ENCODE measurements around the gene ZBTB32. TPM values are rescaled to one million over a fixed set of nuclear protein-coding genes. Genes with fewer than 3 reads are reported as not detected.

The ZBTB32 gene
- total and polyA plus RNA-seq, 2 of the 8 experiments (the other 6 are each of a cell fraction or from before 2014, with no cell fraction given): 0.11 to 0.50 TPM

DNA sequence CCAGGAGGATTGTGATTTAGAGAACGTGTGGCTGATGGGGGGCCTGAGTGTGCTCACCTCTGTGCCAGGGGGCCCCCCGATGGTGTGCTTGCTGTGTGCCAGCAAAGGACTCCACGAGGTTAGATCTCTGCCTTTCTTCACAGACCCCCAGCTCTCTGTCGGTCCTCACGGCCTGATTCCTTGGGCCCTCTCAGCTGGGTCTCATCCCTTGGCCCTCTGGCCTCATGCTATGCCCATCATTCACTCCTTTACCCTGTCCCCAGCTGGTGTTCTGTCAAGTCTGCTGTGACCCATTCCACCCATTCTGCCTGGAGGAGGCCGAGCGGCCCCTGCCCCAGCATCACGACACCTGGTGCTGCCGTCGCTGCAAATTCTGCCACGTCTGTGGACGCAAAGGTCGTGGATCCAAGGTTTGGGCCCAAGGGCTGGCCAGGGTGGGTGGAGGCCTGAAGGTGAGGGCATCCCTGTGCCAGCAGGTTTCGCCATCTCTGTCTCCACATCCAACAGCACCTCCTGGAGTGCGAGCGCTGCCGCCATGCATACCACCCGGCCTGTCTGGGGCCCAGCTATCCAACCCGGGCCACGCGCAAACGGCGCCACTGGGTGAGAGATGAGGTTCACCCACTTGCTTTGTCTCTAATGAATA lies 21.0 kb downstream of the ZBTB32 start:
- Histone ChIP-seq H3K18ac (ENCODE audit: extremely low read depth, low read length) (no peak overlapping the region), H3K56ac (replicated peaks; ENCODE audit: insufficient read length, low read depth, low read length) (no peak overlapping the region), H3K27ac (ENCODE audit: low read depth, low read length) (no peak overlapping the region), H4K20me1 (replicated peaks in 1 of 2; ENCODE audit: control insufficient read depth in 1 of 2, insufficient read depth in 2 of 2, low read length in 2 of 2) (peaks cover 5 to 15% of the 10 kb centered on the region in 2 experiments), H4K8ac (ENCODE audit: extremely low read depth, insufficient read depth, low read length) (no peak overlapping the region), H3K4me1 (replicated peaks in 1 of 4; ENCODE audit: control insufficient read depth in 3 of 4, insufficient read depth in 4 of 4, low read length in 3 of 4) (no peaks in the 10 kb centered on the region), H3K9ac (replicated peaks in 1 of 4; ENCODE audit: extremely low read depth in 1 of 4, low read depth in 3 of 4, low read length in 3 of 4) (no peak overlapping the region), H2BK12ac (ENCODE audit: low read depth, low read length) (no peak overlapping the region), H2AK5ac (ENCODE audit: low read depth, low read length) (no peak overlapping the region), H4K5ac (ENCODE audit: insufficient read length, low read depth, low read length) (no peak overlapping the region), H3K9me3 (ENCODE audit: insufficient read depth in 2 of 2, low read depth in 1 of 2, low read length in 1 of 2) (no peaks in the 10 kb centered on the region), H3K23me2 (ENCODE audit: low read depth, low read length) (no peaks in the 10 kb centered on the region), H3K4me2 (ENCODE audit: insufficient read depth in 1 of 2, low read depth in 2 of 2, low read length in 2 of 2) (no peak overlapping the region), H3K79me2 (ENCODE audit: control insufficient read depth in 1 of 2, insufficient read depth in 2 of 2, low read length in 2 of 2) (no peaks in the 10 kb centered on the region; a peak in 1 of 4 replicates), H3K79me1 (ENCODE audit: low read depth, low read length) (no peaks in the 10 kb centered on the region; the same call in 1 of the 2 replicates), H3K4ac (replicated peaks; ENCODE audit: insufficient read length, low read depth, low read length) (no peak overlapping the region), H2BK20ac (ENCODE audit: low read length) (no peak overlapping the region), H3K23ac (ENCODE audit: insufficient read length) (no peak overlapping the region), H3K14ac (ENCODE audit: insufficient read length) (no peak overlapping the region), H2AFZ (ENCODE audit: low read length) (no peak overlapping the region), H2BK120ac (replicated peaks; ENCODE audit: low read depth, low read length) (no peak overlapping the region), H2BK5ac (ENCODE audit: low read depth, low read length) (no peak overlapping the region), H3K36me3 (ENCODE audit: control insufficient read depth in 2 of 4, insufficient read depth in 4 of 4, low read length in 3 of 4) (peaks cover 48 to 74% (median 70%) of the 10 kb centered on the region in 4 experiments), H4K91ac (replicated peaks; ENCODE audit: insufficient read length, low read length) (no peak overlapping the region), H2BK15ac (ENCODE audit: low read length) (no peak overlapping the region), H3K4me3 (ENCODE audit: extremely low read depth in 1 of 4, insufficient read depth in 2 of 4, low read depth in 3 of 4, low read length in 4 of 4) (no peak overlapping the region), H3K27me3 (replicated peaks in 1 of 4; ENCODE audit: control insufficient read depth in 3 of 4, extremely low read depth in 1 of 4, insufficient read depth in 3 of 4, low read length in 3 of 4) (no peaks in the 10 kb centered on the region)
- DNase-seq (ENCODE audit: low read depth in 1 of 2, low spot score in 2 of 2) (no peak), FAIRE-seq (no peak)
- 92% methylated on average over 18 of the region's 23 CpGs; no CpG with 5 or more reads in 1 of the 2 experiments for WGBS, 2 experiments (ENCODE audit: extremely low coverage in 1 of 2, insufficient coverage in 1 of 2, insufficient read length in 1 of 2, insufficient replicate concordance in 2 of 2, low coverage in 1 of 2, low lambda C conversion rate in 2 of 2, missing lambda C conversion rate in 1 of 2)
- ChIA-PET CTCF (ENCODE audit: partially characterized antibody) (interaction anchor here (0.5 to 11.8 kb wide), 3 partner anchors 13 to 33 kb away, joined by 3 to 80 read pairs (median 3); partner anchors contain the start of genes IGFLR1 and LIN37), POLR2A (ENCODE audit: partially characterized antibody) (interaction anchor here (1.0 to 6.1 kb wide), 2 partner anchors 11 to 15 kb away, joined by 3 to 39 read pairs; no protein-coding TSS in a partner anchor)
